RKO (cell line): Measurements from ENCODE around the gene ATAD3A.

Experiments used
- DNase-seq: peaks from one replicate; pipeline ENCODE4 v3.0.0-alpha.2; 2016; ENCODE audit warnings: low spot score

ATAD3A gene

GRCh38 chr1:1540090-1540817 is 28.3 kb downstream of the ATAD3A start, which contains the start of gene TMEM240:
Gene TMEM240 (minus strand): TSS chr1:1540624. CDS start chr1:1540346, 278 bp downstream.
- DNase-seq, result no peak

- DNase-seq, result no peak
These were observed 29.1 kb downstream of the ATAD3A start for GRCh38 chr1:1540818-1541628.

DNA sequence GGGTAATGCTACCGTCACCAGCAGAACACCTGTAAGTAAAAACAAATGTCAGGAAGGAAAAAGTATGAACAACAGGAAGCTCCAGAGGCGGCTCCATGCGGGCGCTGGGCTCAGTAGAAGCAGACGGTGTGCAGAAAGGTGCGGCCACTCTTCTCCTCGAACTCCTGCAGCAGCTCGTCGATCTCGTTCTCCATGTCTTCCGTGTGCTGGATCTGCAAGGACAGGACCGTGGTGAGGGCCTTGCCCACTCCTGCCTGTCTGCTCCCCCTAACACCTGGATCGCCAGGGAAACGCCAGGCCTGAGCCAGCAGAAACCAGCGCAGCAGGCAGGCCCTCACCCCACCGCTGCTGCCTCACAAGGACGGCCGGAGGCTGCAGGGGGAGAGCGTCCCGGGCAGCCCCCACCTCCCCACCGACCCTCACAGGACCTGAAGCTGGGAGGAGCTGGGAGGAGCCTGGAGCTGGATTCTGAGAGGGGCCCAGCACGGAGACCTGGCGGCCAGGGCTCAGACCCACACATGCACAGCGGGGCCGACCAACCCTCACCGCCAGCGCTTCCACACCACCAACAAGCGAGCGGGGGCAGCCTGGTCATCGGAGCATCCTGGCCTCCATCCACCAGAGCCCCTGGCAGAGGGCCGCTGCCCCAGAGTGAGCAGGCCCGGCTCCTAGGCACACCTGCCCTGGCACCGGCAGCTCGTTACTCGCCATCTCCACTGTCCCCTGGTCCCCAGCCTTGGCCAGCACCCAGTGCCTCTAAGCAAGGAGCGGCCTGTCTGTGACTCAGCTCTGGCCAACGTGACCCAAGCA is 30.2 kb downstream of the ATAD3A start:
- no peak for DNase-seq

- DNase-seq, result no peak
These were observed 31.1 kb downstream of the ATAD3A start for GRCh38 chr1:1542766-1543705.

DNA sequence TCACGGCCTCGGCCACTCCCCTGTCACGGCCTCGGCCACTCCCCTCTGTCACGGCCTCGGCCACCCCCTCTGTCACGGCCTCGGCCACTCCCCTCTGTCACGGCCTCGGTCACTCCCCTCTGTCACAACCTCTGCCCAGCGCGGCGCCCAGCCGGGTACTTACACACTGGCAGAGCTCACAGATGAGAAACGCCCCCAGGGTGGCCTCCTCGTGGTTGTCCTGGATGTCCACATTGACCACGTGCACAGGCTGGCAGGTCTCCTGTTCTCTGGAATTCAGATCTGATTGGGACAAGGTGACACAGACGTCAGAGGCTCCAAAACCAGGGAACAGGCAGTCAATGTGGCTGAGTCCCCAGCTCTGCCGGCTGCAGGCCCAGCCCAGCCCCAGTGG is 31.7 kb downstream of the ATAD3A start:
- DNase-seq, result no peak

- no peak for DNase-seq
These were observed 32.6 kb downstream of the ATAD3A start for GRCh38 chr1:1544544-1544943.

DNA sequence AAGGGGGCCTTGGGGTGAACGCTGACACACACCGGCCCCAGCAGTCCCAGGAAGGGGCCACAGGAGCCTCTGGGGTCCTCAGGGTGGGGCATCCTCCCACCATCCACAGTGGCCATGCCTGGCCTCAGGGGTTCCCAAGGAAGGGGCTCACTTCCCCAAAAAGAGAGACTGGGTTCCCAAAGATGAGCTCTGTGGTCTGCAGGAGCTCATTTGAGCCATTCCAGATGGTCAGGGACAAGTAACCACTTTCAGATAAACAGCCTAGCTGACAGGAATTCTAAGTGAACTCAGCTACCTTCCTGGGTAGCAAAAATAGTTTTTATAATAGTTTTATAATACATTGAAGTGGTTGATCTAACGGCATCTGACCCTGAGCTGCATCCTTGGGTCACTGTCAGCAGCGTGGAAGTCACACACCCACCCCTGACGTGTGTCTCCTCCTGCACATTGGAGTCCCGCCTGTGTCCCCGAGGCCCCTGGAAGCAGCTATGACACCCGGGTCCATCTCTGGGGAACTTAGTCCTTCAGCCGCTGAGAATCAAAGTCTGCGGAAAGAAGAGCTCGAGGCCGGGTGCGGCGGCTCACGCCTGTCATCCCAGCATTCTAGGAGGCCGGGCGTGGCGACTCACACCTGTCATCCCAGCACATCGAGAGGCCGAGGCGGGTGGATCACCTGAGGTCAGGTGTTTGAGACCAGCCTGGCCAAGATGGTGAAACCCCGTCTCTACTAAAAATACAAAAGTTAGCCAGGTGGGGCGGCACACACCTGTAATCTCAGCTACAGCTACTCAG is 34.2 kb downstream of the ATAD3A start:
- DNase-seq, result no peak

DNA sequence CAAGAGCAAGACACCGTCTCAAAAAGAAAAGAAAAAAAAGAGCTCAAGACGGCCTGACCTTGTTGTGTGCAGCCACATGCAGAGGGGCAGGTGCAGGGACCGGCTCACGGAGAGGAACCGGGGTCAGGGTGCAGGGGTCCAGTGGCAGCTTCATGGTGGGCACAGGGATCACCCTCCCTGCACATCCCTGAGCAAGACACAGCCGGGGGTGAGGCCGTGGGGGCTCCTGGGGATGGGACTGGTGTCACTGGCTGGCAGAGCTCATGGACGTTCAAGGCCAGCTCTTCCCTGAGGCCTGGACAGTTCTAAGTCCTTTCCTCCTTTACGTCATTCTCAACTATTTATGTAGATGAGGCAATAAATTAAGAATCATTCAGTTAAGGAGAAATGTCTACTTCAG is 35.0 kb downstream of the ATAD3A start:
- no peak for DNase-seq

GRCh38 chr1:1547476-1547875 is 35.5 kb downstream of the ATAD3A start:
- DNase-seq, result no peak

GRCh38 chr1:1548591-1548990 is 36.6 kb downstream of the ATAD3A start:
- DNase-seq, result no peak

DNA sequence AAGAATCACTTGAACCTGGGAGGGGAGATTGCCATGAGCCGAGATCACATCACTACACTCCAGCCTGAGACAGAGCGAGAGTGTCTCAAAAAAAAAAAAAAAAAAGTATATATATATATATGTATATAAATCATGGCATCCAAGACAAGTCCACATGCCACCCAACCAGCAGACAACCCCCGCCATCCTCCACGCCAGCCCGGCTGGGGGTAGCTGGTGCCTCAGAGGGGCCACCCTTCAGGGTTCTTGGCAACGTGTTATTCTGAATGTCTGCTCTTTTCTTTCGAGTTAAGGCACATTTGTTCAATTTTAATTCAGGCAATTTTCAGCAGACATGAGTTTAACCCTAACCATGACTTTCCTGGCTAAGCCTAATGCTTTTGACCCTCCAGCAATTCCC is 38.1 kb downstream of the ATAD3A start:
- no peak for DNase-seq

DNA sequence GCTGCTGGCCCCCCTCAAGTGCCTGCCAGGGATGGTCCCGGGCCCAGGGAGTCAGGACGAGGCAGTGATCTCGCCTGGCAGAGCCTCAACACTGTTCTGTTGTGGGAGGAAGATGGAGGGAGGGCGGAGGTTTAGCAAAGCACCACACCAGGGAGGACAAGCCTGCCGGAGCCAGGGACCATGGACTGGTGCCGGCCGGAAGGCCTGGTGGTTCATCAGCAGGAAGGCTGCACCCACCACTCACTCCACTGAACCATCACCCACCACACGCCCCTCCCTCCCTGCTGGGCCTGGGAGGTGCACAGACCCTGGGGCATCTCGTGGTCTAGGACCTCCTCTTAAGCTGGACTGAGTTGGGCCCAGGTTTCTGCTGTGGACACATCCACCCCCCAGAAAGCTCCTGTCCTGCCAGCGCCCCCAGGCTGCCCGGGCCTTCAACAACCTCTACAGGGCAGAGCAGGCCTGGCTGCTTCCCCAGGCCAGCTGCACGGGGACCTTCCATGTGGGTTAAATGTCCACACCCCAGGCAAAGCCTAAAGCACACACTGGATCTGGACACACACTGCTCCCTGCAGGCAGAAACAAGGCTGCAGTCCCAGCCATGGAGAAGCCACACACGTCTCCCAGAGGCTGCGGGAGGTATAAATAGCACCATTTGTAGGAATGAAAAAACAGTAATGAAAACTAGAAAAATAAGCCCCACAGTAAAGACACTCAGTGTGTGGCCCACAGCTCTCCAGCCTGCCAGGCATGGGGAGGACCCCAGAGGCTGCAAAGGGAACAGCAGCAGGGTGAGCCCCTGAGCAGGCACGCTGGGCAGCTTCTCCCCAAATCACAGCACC is 38.9 kb downstream of the ATAD3A start:
- DNase-seq, result peak; percentile 34

DNA sequence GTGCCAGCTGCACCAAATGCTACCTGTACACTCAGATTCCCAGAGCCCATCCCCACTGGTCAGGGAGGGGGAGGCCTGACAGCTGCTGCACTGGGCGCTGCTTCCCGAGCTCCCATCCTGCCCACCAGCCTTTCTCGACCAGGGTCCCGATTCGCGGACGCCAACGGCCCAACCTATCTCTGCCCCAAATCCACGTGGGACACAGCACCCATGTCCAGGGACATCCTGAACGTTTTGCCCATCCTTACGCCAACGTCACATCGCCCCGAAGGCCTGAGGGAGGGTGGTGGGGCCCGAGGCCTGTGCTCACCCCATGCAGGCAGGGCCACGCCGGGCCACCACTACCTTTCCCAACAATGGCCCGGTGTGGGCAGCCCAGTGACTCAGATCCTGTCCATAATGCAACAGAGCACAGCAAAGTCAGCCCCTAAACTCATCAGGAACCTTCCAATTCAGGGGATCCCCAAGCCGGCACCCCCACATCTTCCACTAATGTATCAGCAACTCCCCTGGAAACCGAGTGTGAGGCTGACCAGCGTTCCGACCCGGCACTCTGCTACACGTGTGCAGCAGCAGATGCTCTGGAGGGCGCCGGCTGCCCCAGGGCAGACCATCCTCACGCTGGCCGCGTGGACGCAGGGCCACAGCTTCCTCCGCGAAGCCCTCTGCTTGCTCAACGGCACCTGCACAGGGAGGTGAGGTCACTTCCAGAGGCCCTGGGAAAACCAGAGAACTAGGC is 39.7 kb downstream of the ATAD3A start:
- no peak for DNase-seq

DNA sequence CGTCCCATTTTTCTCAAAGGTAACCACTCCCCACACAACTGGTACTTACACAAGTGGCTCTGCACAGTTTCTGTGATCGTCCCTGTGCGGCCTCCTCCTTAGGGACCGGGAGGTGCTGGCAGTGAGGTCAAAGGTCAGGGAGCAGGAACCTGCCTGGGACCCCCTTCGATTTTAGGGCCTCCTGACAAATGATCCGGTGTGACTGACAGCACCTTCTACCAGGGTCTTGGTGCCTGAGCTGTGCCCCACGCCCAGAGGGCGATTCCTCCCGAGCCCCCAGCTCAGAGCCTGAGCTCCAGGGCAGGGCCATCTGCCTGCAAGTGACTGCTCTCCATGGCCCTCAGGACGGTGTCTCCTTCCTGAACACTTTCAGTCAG is 40.3 kb downstream of the ATAD3A start:
- no peak for DNase-seq

DNA sequence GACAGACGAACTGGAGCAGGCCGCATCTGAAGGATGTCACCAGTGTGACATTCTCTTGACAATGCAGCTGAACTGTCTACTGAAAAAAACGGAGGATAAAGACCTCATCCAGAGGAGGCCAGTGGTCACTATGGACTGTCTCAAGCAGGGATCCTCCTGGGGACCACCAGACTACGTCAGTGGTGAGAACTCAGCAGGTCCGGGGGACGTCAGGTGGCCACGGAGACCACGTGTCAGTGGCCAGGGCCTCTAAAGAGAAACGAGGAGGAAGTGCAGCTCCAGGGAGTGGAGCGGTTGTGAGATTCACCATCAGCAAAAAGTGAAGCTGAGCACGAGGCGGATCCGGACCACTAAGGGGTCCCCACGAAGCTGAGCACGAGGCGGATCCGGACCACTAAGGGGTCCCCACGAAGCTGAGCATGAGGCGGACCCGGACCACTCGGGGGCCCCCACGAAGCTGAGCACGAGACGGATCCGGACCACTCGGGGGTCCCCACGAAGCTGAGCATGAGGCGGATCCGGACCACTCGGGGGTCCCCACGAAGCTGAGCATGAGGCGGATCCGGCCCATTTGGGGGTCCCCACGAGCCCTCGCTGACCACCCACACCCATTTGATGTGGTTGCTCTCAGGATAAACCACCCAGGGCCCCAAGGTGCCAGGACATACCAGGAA is 42.0 kb downstream of the ATAD3A start:
- DNase-seq, result no peak

DNA sequence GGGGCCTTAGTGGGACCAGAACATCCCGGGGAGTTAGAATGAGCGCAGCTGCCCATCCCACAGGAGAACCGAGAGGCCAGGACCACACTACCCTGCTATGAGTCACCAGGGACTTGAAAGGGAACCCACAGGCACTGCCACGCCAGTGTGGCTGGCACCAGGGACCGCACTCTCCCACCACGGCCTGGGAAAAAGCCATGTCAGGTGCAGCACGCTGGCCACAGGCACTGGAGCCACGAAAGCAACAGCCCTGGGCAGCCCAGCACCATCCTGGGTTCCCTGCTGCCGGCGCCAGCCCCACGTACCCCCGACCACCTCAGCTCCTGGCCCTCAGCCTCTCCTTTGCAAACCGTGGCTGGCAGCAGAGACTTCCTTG is 42.6 kb downstream of the ATAD3A start:
- DNase-seq, result no peak

GRCh38 chr1:1554926-1555915 is 43.3 kb downstream of the ATAD3A start:
- DNase-seq, result peak; percentile 38
